Measurements from ENCODE around the gene EXOC3L4. TPM values are rescaled to one million over a fixed set of nuclear protein-coding genes. Genes with fewer than 3 reads are reported as not detected.
"Not testable (repeated sequence)": the region's sequence is repeated elsewhere in the genome, so short reads cannot be mapped to it uniquely, and the experiment has no call there.

The EXOC3L4 gene
- polyA plus RNA-seq, 1 donor (not counting 4 experiments of a cell fraction or from before 2014, with no cell fraction given) = not detected

DNA sequence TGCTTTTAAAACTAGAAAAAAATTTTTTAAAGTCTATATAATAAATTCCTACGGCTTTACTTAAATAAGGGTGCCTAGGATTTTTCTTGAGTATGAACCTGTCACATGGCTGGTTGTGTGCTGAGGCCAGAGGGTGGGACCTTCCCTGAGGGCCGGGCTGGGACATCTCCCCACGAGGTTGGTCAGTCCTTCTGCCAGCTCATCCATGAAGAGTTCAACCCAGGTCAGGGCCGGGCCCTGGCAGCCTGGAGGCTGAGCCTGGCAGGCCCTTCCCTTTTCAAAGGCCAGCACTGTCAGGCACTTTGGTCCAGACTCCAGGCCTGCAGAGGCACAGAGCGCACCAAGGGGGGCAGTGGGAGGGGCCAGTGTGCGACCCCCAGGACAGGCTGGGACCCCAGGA, 60.5 kb downstream of the EXOC3L4 start:
- Histone ChIP-seq H3K36me3 (ENCODE audit: control insufficient read depth in 2 of 2, extremely low read depth in 1 of 2, insufficient read depth in 2 of 2, low read length in 2 of 2) (no peaks in the 10 kb centered on the region), H3K9me1 (ENCODE audit: control insufficient read depth, extremely low read depth, insufficient read depth, low read length) (no peaks in the 10 kb centered on the region), H3K4me3 (ENCODE audit: control insufficient read depth in 2 of 3, extremely low read depth in 1 of 3, insufficient read depth in 2 of 3, low read depth in 1 of 3, low read length in 3 of 3) (no peak overlapping the region), H4K20me1 (ENCODE audit: control insufficient read depth, extremely low read depth, insufficient read depth, low read length) (no peaks in the 10 kb centered on the region), H3K4me1 (ENCODE audit: control insufficient read depth, extremely low read depth, insufficient read depth, low read length) (no peaks in the 10 kb centered on the region), H3K9me3 (ENCODE audit: control insufficient read depth, low read depth, low read length) (no peaks in the 10 kb centered on the region), H3K79me2 (ENCODE audit: control insufficient read depth, insufficient read depth, low read length) (no peaks in the 10 kb centered on the region), H3K27ac (ENCODE audit: control insufficient read depth, insufficient read depth, low read length) (no peak overlapping the region), H2AFZ (ENCODE audit: control insufficient read depth, low read length) (no peak overlapping the region), H3K9ac (ENCODE audit: control insufficient read depth, extremely low read depth, insufficient read depth, low read length) (no peak overlapping the region), H3K27me3 (ENCODE audit: control insufficient read depth, extremely low read depth, insufficient read depth, low read length) (peaks cover 18% of the 10 kb centered on the region), H3K4me2 (ENCODE audit: control insufficient read depth, extremely low read depth, insufficient read depth, low read depth, low read length) (no peak overlapping the region)
- DNase-seq (ENCODE audit: low read depth, low spot score) (no peak), FAIRE-seq (no peak)
- no peak for TF ChIP-seq EZH2 (IDR thresholded peaks at IDR 0.05; ENCODE audit: low read length)
- TF ChIP-seq, protein P1, sequence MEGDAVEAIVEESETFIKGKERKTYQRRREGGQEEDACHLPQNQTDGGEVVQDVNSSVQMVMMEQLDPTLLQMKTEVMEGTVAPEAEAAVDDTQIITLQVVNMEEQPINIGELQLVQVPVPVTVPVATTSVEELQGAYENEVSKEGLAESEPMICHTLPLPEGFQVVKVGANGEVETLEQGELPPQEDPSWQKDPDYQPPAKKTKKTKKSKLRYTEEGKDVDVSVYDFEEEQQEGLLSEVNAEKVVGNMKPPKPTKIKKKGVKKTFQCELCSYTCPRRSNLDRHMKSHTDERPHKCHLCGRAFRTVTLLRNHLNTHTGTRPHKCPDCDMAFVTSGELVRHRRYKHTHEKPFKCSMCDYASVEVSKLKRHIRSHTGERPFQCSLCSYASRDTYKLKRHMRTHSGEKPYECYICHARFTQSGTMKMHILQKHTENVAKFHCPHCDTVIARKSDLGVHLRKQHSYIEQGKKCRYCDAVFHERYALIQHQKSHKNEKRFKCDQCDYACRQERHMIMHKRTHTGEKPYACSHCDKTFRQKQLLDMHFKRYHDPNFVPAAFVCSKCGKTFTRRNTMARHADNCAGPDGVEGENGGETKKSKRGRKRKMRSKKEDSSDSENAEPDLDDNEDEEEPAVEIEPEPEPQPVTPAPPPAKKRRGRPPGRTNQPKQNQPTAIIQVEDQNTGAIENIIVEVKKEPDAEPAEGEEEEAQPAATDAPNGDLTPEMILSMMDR (optimal IDR thresholded peaks at IDR 0.05 in 1 of 3, IDR thresholded peaks at IDR 0.05 in 1 of 3, conservative IDR thresholded peaks at IDR 0.05 in 1 of 3; ENCODE audit: extremely low read depth in 1 of 3, insufficient read depth in 2 of 3, low read length in 3 of 3) = no peak
- dilution Hi-C loops (cut with MboI; ENCODE audit: extremely low pct_ligation_motif_present, low sequenced_read_pairs) = no loop called here

DNA sequence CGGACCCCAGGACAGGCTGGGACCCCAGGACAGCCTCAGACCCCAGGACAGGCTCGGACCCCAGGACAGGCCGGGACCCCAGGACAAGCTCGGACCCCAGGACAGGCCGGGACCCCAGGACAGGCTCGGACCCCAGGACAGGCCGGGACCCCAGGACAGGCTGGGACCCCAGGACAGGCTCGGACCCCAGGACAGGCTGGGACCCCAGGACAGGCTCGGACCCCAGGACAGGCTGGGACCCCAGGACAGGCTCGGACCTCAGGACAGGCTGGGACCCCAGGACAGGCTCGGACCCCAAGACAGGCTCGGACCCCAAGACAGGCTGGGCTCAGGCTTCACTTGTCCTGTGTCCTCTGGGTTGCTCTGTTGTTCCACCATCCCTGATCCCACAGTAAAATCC, 60.9 kb downstream of the EXOC3L4 start:
- H3K9ac ChIP-seq (ENCODE audit: control insufficient read depth, extremely low read depth, insufficient read depth, low read length); H3K9me3 ChIP-seq (ENCODE audit: control insufficient read depth, low read depth, low read length); H3K36me3 ChIP-seq (ENCODE audit: control insufficient read depth in 2 of 2, extremely low read depth in 1 of 2, insufficient read depth in 2 of 2, low read length in 2 of 2); H3K4me2 ChIP-seq (ENCODE audit: control insufficient read depth, extremely low read depth, insufficient read depth, low read depth, low read length); DNase-seq (ENCODE audit: low read depth, low spot score); H2AFZ ChIP-seq (ENCODE audit: control insufficient read depth, low read length); H3K4me3 ChIP-seq (ENCODE audit: control insufficient read depth in 2 of 3, extremely low read depth in 1 of 3, insufficient read depth in 2 of 3, low read depth in 1 of 3, low read length in 3 of 3); FAIRE-seq; H3K4me1 ChIP-seq (ENCODE audit: control insufficient read depth, extremely low read depth, insufficient read depth, low read length); H3K27ac ChIP-seq (ENCODE audit: control insufficient read depth, insufficient read depth, low read length); H3K9me1 ChIP-seq (ENCODE audit: control insufficient read depth, extremely low read depth, insufficient read depth, low read length); dilution Hi-C loops (cut with MboI; ENCODE audit: extremely low pct_ligation_motif_present, low sequenced_read_pairs); H3K79me2 ChIP-seq (ENCODE audit: control insufficient read depth, insufficient read depth, low read length); H4K20me1 ChIP-seq (ENCODE audit: control insufficient read depth, extremely low read depth, insufficient read depth, low read length): not testable (repeated sequence)
- H3K27me3 ChIP-seq (ENCODE audit: control insufficient read depth, extremely low read depth, insufficient read depth, low read length) = peaks cover 22% of the 10 kb centered on the region

DNA sequence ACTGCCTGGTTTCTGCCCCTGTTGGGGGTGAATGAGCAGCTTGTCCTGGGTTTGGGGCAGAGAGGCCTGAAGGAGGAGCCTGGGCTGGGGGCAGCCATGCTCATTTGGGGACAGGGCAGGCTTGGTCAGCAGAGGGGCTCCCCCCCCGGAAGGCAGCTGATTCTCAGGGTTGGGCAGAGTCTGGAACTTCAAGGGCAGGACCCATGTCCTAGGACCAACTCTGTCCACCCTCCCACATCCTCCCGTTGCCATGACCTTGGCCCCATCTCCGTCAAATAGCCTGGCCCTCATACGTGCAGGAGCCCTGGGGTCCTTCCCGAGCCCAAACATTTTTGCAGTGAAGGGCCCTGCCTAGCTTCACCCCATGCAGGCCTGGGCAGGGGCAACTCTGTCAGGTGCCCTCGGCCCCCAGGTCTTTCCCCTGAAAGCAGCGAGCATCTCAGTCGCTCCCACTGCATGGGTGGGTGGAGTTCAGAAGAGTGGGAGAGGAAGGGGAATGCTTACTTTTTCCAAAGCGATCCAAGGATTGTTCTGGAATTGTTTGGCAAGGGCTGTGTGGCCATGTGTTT, 61.4 kb downstream of the EXOC3L4 start:
- Histone ChIP-seq H3K36me3 (ENCODE audit: control insufficient read depth in 2 of 2, extremely low read depth in 1 of 2, insufficient read depth in 2 of 2, low read length in 2 of 2) (no peaks in the 10 kb centered on the region), H4K20me1 (ENCODE audit: control insufficient read depth, extremely low read depth, insufficient read depth, low read length) (no peaks in the 10 kb centered on the region), H2AFZ (ENCODE audit: control insufficient read depth, low read length) (no peak overlapping the region), H3K9me3 (ENCODE audit: control insufficient read depth, low read depth, low read length) (no peaks in the 10 kb centered on the region), H3K4me3 (ENCODE audit: control insufficient read depth in 2 of 3, extremely low read depth in 1 of 3, insufficient read depth in 2 of 3, low read depth in 1 of 3, low read length in 3 of 3) (no peak overlapping the region), H3K9me1 (ENCODE audit: control insufficient read depth, extremely low read depth, insufficient read depth, low read length) (no peaks in the 10 kb centered on the region), H3K27ac (ENCODE audit: control insufficient read depth, insufficient read depth, low read length) (no peak overlapping the region), H3K9ac (ENCODE audit: control insufficient read depth, extremely low read depth, insufficient read depth, low read length) (no peak overlapping the region), H3K4me2 (ENCODE audit: control insufficient read depth, extremely low read depth, insufficient read depth, low read depth, low read length) (no peak overlapping the region), H3K4me1 (ENCODE audit: control insufficient read depth, extremely low read depth, insufficient read depth, low read length) (no peaks in the 10 kb centered on the region), H3K79me2 (ENCODE audit: control insufficient read depth, insufficient read depth, low read length) (no peaks in the 10 kb centered on the region), H3K27me3 (ENCODE audit: control insufficient read depth, extremely low read depth, insufficient read depth, low read length) (peaks cover 22% of the 10 kb centered on the region)
- DNase-seq (ENCODE audit: low read depth, low spot score) = no peak
- dilution Hi-C loops (cut with MboI; ENCODE audit: extremely low pct_ligation_motif_present, low sequenced_read_pairs) = no loop called here
- FAIRE-seq = no peak
- TF ChIP-seq, protein P1 (optimal IDR thresholded peaks at IDR 0.05 in 1 of 3, IDR thresholded peaks at IDR 0.05 in 1 of 3, conservative IDR thresholded peaks at IDR 0.05 in 1 of 3; ENCODE audit: extremely low read depth in 1 of 3, insufficient read depth in 2 of 3, low read length in 3 of 3) = no peak
